WTC11 (cell line): Measurements from ENCODE around the gene GUCD1. TPM values are rescaled to one million over a fixed set of nuclear protein-coding genes. Genes with fewer than 3 reads are reported as not detected.

Experiments used
- ATAC-seq: fragments of 200-7000 bp; cut with Tn5 transposase; 2 replicates; pipeline ENCODE4 v1.10.0; 2021; ENCODE audit warnings: mild to moderate bottlenecking, moderate library complexity
- CTCF ChIA-PET: fragments of 300-600 bp; sonication (Branson Sonifier 250); formaldehyde crosslinking; loops from one replicate; lab custom pipeline; 2021; ENCODE audit warnings: antibody characterized with exemption; lab: Charles Lee
- POLR2A ChIA-PET: fragments of 350-600 bp; sonication (Branson Sonifier 250); formaldehyde crosslinking; loops from one replicate; lab custom pipeline; 2021; ENCODE audit warnings: antibody characterized with exemption; lab: Charles Lee
- DNase-seq: peaks from one replicate; pipeline ENCODE4 v3.0.0; 2021; ENCODE audit warnings: low spot score
- H3K27ac Mint-ChIP-seq: 2 replicates; pipeline ENCODE4 v1.8.0; 2021; ENCODE audit warnings: mixed read lengths
- H3K27me3 Mint-ChIP-seq: 2 replicates; pipeline ENCODE4 v1.8.0; 2021; ENCODE audit warnings: low read depth, mild to moderate bottlenecking, moderate library complexity, mixed read lengths
- H3K36me3 Mint-ChIP-seq: 2 replicates; pipeline ENCODE4 v1.8.0; 2021; ENCODE audit warnings: mixed read lengths
- H3K4me1 Mint-ChIP-seq: 2 replicates; pipeline ENCODE4 v1.8.0; 2022; ENCODE audit warnings: mixed read lengths
- H3K4me3 Mint-ChIP-seq: 2 replicates; pipeline ENCODE4 v1.8.0; 2021; ENCODE audit warnings: mild to moderate bottlenecking, moderate library complexity, mixed read lengths
- H3K9me3 Mint-ChIP-seq: 2 replicates; pipeline ENCODE4 v1.8.0; 2021; ENCODE audit warnings: mixed read lengths
- ESRRA ChIP-seq: sonication (generic); formaldehyde crosslinking; IDR thresholded peaks from 2 replicates; pipeline ENCODE4 v1.8.1; 2022; ENCODE audit warnings: mild to moderate bottlenecking, missing genetic modification reagents, borderline replicate concordance
- GABPB1 ChIP-seq: sonication (generic); formaldehyde crosslinking; IDR thresholded peaks from 2 replicates; pipeline ENCODE4 v1.8.1; 2023; ENCODE audit warnings: mild to moderate bottlenecking, missing genetic modification reagents
- JUN ChIP-seq: sonication (generic); formaldehyde crosslinking; IDR thresholded peaks from 2 replicates; pipeline ENCODE4 v1.8.0; 2023; ENCODE audit warnings: mild to moderate bottlenecking, missing genetic modification reagents
- NFYB ChIP-seq: sonication (generic); formaldehyde crosslinking; conservative IDR thresholded peaks from 2 replicates; pipeline ENCODE4 v1.8.0; 2022; ENCODE audit warnings: low read depth, missing genetic modification reagents
- OVOL2 ChIP-seq: fragments of 250-450 bp; sonication (Bioruptor Pico); IDR thresholded peaks from 2 replicates; pipeline ENCODE4 v1.9.0; 2021; ENCODE audit warnings: mild to moderate bottlenecking, borderline replicate concordance
- PRRX2 ChIP-seq: fragments of 250-450 bp; sonication (Bioruptor Pico); IDR thresholded peaks from 2 replicates; pipeline ENCODE4 v1.8.0; 2021; ENCODE audit warnings: mild to moderate bottlenecking
- SP1 ChIP-seq: sonication (generic); formaldehyde crosslinking; conservative IDR thresholded peaks from 2 replicates; pipeline ENCODE4 v1.8.1; 2022; ENCODE audit warnings: missing genetic modification reagents
- ZNF138 ChIP-seq: sonication (generic); formaldehyde crosslinking; conservative IDR thresholded peaks from 2 replicates; pipeline ENCODE4 v1.8.1; 2022; ENCODE audit warnings: mild to moderate bottlenecking, moderate library complexity, missing genetic modification reagents
- total RNA-seq: library from RNA; stranded (reverse); gene quantifications from 3 replicates; pipeline ENCODE4 v1.2.3, GENCODE V29; 2021
- TF ChIP-seq, protein P1 (sequence below): fragments of 250-450 bp; sonication (Bioruptor Pico); conservative IDR thresholded peaks from 2 replicates; pipeline ENCODE4 v1.9.0; 2021; ENCODE audit warnings: mild to moderate bottlenecking
- TF ChIP-seq, protein P2 (sequence below): sonication (generic); formaldehyde crosslinking; IDR thresholded peaks from 2 replicates; pipeline ENCODE4 v1.8.0; 2022; ENCODE audit warnings: mild to moderate bottlenecking, missing genetic modification reagents

Gene GUCD1
- total RNA-seq, 1 experiment from 2014 or later: 105 TPM

DNA sequence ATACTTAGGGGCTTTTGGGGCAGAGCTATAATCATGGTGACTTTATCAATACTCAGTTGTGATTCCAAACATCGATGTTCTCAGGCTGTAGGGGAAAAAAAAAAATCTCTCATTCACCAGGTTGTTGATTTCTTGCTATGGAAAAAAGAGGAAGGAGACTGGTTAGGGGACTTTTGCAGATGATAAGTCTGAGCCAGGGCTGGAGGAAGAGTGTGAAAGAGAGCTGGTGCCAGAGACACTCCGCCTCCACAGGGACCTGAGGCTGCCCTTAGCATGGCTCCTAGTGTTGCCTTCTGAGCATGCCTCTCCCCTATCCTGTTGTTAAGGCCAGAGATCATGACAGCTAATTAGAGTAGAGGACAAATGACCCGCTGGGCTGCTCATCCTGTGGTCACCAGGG, 42.9 kb downstream of the GUCD1 start:
- no peak overlapping the region for H3K4me3 Mint-ChIP-seq
- TF ChIP-seq ZNF138 (CRISPR knock-in tag): no peak
- no peaks in the 10 kb centered on the region for H3K9me3 Mint-ChIP-seq
- no peak for DNase-seq
- POLR2A ChIA-PET: no interaction called here
- H3K36me3 Mint-ChIP-seq: no peaks in the 10 kb centered on the region
- no peak overlapping the region for H3K27ac Mint-ChIP-seq
- ATAC-seq: no peak
- CTCF ChIA-PET: interaction anchor here (0.5 to 2.3 kb wide), 4 partner anchors 9 to 90 kb away, joined by 3 to 13 read pairs (median 4); no protein-coding TSS in a partner anchor
- H3K27me3 Mint-ChIP-seq: peaks cover 3% of the 10 kb centered on the region; the same call in 1 of the 2 replicates
- H3K4me1 Mint-ChIP-seq: peaks cover 23% of the 10 kb centered on the region

DNA sequence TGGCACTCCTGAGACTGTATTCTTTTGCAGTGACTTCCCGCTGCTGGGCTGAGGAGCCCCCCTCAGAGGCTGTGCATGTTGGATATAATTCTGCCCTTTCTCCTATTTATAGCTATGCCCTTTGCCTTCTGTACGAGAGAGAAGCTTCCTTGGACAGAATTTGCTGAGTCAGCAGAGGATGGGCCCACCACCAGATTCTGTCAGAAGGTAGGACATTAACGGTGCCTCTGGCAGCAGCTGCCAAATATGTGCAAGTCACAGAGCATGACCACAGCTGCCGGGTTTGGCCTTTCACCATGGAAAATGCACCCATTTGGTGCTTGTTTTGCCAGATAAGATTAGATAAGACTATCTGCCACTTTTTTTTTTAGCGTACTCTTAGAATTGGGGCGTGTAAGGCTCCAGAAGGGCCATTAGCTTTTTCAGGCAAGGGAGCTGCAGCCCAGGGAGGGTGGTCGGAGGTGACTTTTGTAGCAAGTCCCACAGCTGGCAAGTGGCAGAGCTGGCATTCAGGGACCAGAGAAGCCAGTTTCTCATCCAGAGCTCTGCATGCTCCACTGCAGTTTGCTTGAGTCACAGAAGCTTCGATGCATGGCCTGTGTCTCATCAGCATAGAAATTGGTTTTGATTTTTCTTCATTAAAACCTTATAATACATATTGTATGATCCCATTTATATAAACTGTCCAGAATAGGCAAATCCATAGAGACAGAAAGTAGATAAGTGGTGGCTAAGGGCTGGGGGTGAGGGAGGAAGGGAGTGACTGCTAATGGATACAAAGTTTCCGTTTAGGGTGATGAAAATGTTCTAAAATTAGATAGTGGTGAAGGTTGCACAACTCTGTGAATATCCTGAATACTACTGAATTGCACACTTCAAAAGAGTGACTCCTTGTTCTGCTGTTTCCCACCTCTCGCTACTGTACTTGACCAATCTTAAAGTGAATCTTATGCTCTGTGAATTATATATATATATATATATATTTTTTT, 44.0 kb downstream of the GUCD1 start:
- Mint-ChIP-seq H3K9me3 (no peaks in the 10 kb centered on the region), H3K4me1 (peaks cover 23% of the 10 kb centered on the region), H3K36me3 (no peaks in the 10 kb centered on the region), H3K27me3 (peaks cover 2% of the 10 kb centered on the region; the same call in 1 of the 2 replicates), H3K4me3 (no peak overlapping the region), H3K27ac (no peak overlapping the region)
- no peak for DNase-seq
- ATAC-seq: no peak
- CTCF ChIA-PET: interaction anchor here (0.6 to 2.3 kb wide), 4 partner anchors 11 to 89 kb away, joined by 3 to 13 read pairs (median 4); no protein-coding TSS in a partner anchor
- POLR2A ChIA-PET: no interaction called here
- no peak for TF ChIP-seq OVOL2 (CRISPR knock-in tag)
- no peak for TF ChIP-seq NFYB (CRISPR knock-in tag)
- TF ChIP-seq, protein P1, sequence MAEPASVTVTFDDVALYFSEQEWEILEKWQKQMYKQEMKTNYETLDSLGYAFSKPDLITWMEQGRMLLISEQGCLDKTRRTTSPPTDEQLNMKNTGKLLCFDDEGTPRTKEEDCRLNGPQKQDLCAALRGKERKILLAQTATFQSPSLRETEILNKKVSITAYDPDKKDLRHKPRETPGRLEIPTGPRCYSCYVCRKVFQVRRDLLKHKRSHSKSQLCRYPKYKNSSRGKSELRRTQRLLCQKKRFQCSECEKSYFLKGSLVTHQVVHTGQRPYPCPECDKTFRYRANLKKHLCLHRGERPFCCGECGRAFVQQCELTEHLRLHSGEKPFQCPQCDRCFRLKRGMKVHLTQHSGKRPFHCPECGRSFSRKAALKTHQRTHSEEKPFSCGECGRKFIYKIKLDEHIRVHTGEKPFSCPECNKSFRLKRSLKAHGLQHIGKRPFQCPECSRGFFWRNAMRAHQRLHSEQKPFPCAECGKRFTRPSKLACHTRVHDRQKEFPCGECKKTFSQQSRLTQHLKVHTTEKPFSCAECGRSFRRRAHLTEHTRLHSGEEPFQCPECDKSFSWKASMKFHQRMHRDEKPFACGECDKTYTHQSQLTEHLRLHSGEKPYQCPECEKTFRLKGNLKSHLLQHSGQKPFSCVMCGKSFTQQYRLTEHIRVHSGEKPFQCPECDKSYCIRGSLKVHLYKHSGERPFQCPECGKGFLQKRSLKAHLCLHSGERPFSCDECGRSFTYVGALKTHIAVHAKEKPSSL (CRISPR knock-in tag): no peak
- no peak for TF ChIP-seq PRRX2 (CRISPR knock-in tag)
- peak; percentile 37; the same call in 1 of the 2 replicates for TF ChIP-seq GABPB1 (CRISPR knock-in tag)

DNA sequence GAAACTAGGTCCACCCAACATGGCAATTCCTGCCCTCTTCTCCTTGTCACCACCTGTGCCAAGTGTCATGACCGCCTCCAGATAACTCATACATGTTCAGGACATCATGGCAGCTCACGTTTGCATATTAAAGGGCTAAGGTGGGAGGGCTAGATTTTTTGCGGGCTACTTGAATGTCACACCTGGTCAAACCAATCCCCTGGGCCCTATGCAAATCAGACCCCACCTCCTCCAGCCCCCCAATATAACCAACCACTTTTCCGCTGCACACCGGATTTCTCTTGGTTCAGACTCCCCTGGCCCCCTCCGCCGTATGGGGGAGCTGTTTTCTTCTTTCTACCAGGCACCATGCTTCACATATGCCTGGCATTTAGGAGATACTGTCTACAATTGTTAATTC, 47.2 kb downstream of the GUCD1 start:
- peak overlapping the region; percentile 46 for H3K4me3 Mint-ChIP-seq
- peak; percentile 76 for DNase-seq
- no peaks in the 10 kb centered on the region for H3K9me3 Mint-ChIP-seq
- no peaks in the 10 kb centered on the region for H3K27me3 Mint-ChIP-seq
- no peak for TF ChIP-seq JUN (CRISPR knock-in tag)
- TF ChIP-seq SP1: 0 out of 2 replicates have a peak, but pooled peaks have one; percentile 15
- ATAC-seq: peak; percentile 89
- no peaks in the 10 kb centered on the region for H3K36me3 Mint-ChIP-seq
- CTCF ChIA-PET: interaction anchor here (0.6 to 12.0 kb wide), 20 partner anchors 8 to 549 kb away, joined by 3 to 271 read pairs (median 4); partner anchors contain the start of genes ADORA2A, GUCD1 and UPB1
- peak overlapping the region; percentile 81 for H3K27ac Mint-ChIP-seq
- POLR2A ChIA-PET: interaction anchor here (1.0 to 1.1 kb wide), 2 partner anchors 14 to 78 kb away, joined by 3 read pairs; no protein-coding TSS in a partner anchor
- peaks cover 21% of the 10 kb centered on the region for H3K4me1 Mint-ChIP-seq

DNA sequence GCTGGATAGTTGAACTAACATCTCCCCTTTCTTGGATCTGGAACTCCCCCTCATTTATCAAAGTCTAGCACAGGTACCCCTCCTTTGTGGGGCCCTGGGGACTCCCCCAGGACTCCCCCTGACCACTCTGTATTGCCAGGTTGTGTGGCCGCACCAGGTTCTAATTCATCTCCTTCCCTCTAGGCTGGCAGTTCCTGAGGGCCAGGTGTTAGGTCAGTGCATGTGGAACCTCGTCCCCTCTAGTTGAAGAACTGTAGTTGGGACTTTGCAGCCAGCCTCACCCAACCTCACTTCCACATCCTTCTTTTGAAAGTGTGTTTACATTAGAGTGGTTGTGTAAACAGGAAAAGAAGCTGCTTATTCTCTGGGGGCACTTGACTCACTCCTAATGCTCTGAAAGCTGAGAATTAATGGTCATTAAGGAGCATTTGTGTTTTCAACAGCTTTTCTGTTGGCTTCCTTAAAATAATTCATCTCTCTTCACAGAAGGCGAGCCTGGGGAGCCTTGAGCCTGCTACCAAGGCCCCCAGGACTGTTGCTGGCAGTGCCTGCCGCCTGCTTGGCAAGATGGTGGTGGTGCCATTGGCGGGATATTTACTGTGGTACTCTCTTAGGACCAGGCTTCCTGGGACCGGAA, 48.0 kb downstream of the GUCD1 start:
- POLR2A ChIA-PET: interaction anchor here (1.1 kb wide), 1 partner anchor 77 kb away, joined by 3 read pairs; no protein-coding TSS in a partner anchor
- TF ChIP-seq, protein P2, sequence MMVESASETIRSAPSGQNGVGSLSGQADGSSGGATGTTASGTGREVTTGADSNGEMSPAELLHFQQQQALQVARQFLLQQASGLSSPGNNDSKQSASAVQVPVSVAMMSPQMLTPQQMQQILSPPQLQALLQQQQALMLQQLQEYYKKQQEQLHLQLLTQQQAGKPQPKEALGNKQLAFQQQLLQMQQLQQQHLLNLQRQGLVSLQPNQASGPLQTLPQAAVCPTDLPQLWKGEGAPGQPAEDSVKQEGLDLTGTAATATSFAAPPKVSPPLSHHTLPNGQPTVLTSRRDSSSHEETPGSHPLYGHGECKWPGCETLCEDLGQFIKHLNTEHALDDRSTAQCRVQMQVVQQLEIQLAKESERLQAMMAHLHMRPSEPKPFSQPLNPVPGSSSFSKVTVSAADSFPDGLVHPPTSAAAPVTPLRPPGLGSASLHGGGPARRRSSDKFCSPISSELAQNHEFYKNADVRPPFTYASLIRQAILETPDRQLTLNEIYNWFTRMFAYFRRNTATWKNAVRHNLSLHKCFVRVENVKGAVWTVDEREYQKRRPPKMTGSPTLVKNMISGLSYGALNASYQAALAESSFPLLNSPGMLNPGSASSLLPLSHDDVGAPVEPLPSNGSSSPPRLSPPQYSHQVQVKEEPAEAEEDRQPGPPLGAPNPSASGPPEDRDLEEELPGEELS: 0 out of 2 replicates have a peak, but pooled peaks have one; percentile 34
- no peak for TF ChIP-seq ESRRA (CRISPR knock-in tag)
- peak; percentile 19 for ATAC-seq
- no peak for DNase-seq
- no peaks in the 10 kb centered on the region for H3K36me3 Mint-ChIP-seq
- peak overlapping the region; percentile 46 for H3K4me3 Mint-ChIP-seq
- peaks cover 23% of the 10 kb centered on the region for H3K4me1 Mint-ChIP-seq
- H3K27ac Mint-ChIP-seq: peak overlapping the region; percentile 81
- no peaks in the 10 kb centered on the region for H3K27me3 Mint-ChIP-seq
- no peaks in the 10 kb centered on the region for H3K9me3 Mint-ChIP-seq
- CTCF ChIA-PET: interaction anchor here (0.6 to 12.0 kb wide), 18 partner anchors 8 to 266 kb away, joined by 3 to 271 read pairs (median 5); partner anchors contain the start of genes ADORA2A, GUCD1 and UPB1
